K562 (cell line): ENCODE results near the gene ALPP. TPM values are rescaled to one million over a fixed set of nuclear protein-coding genes. Genes with fewer than 3 reads are reported as not detected.
"Not testable (repeated sequence)": the region's sequence is repeated elsewhere in the genome, so short reads cannot be mapped to it uniquely, and the experiment has no call there.

Experiments
- ATAC-seq: fragments of 200-7000 bp; cut with Tn5 transposase; 3 replicates; pipeline ENCODE4 v1.9.1; 2020; ENCODE audit warnings: moderate library complexity
- BruUV-seq: library from RNA; stranded (reverse); fragments of 400-500 nt; replicated peaks from 2 replicates; lab custom pipeline; 2021; lab: Mats Ljungman, UMichigan
- CTCF ChIA-PET: fragments of 300-600 bp; formaldehyde crosslinking; extraction: SDS; loops from one replicate; lab custom pipeline; 2021; ENCODE audit warnings: low intra/inter-chr PET ratio; lab: Yijun Ruan, JAX
- POLR2A ChIA-PET: fragments of 300-600, 350-650 bp; sonication (Branson Sonifier 250); formaldehyde crosslinking; extraction: SDS; loops from one replicate; lab custom pipeline; 2021; ENCODE audit warnings: antibody characterized with exemption, inconsistent platforms; lab: Yijun Ruan, JAX
- DNase-seq, 4 experiments: peaks; one replicate each; pipeline versions ENCODE4 v3.0.0 to v3.0.0-alpha.2; 2011 to 2018; ENCODE audit warnings: low spot score in 3 of 4, mixed read lengths in 3 of 4; ENCODE audit errors: extremely low read depth in 1 of 4
- FAIRE-seq: peaks from 2 replicates; lab custom pipeline; 2011; peaks lifted over from hg19 to GRCh38; lab: Jason Lieb, UNC
- H2AFZ ChIP-seq: 2 replicates; pipeline ENCODE4 v1.6.0; 2011; ENCODE audit warnings: low read depth, low read length, control low read depth, inconsistent platforms
- H3K27ac ChIP-seq: fragments of 200-600 bp; 3 replicates; pipeline ENCODE4 v1.8.0; 2011; ENCODE audit warnings: low read depth, mild to moderate bottlenecking, control low read depth, inconsistent platforms, low read length, moderate library complexity, mixed read lengths; ENCODE audit errors: extremely low read depth
- H3K27me3 ChIP-seq, 2 experiments: fragments of 300-600 bp in 1 of 2; 2 replicates in 1 of 2; 3 replicates in 1 of 2; pipeline versions ENCODE4 v1.6.0 to v1.8.0; 2011; ENCODE audit warnings: inconsistent platforms in 2 of 2, low read length in 2 of 2, mild to moderate bottlenecking in 1 of 2, mixed read lengths in 1 of 2, moderate library complexity in 1 of 2; ENCODE audit not compliant: control insufficient read depth in 2 of 2, insufficient read depth in 2 of 2
- H3K36me3 ChIP-seq: fragments of 300-600 bp; 3 replicates; pipeline ENCODE4 v1.8.0; 2011; ENCODE audit warnings: mild to moderate bottlenecking, low read length, inconsistent platforms; ENCODE audit not compliant: control insufficient read depth, insufficient read depth
- H3K4me1 ChIP-seq, 2 experiments: fragments of 200-600 bp in 1 of 2; replicated peaks in 1 of 2; 2 replicates in 1 of 2; 3 replicates in 1 of 2; pipeline versions ENCODE4 v1.5.1 to v1.8.0; 2011; ENCODE audit warnings: inconsistent platforms in 2 of 2, low read length in 2 of 2, mild to moderate bottlenecking in 1 of 2, mixed read lengths in 1 of 2, moderate library complexity in 1 of 2; ENCODE audit not compliant: control insufficient read depth in 2 of 2, insufficient read depth in 2 of 2
- H3K4me2 ChIP-seq: 2 replicates; pipeline ENCODE4 v1.6.1; 2011; ENCODE audit warnings: low read length, control low read depth, inconsistent platforms, mixed read lengths; ENCODE audit not compliant: insufficient read depth
- H3K4me3 ChIP-seq: fragments of 200-600 bp; sonication (generic), shearing (Covaris generic); 2 replicates; pipeline ENCODE4 v1.5.1; 2016; ENCODE audit warnings: control low read depth, inconsistent platforms
- H3K79me2 ChIP-seq: fragments of 200-600 bp; 3 replicates; pipeline ENCODE4 v1.8.0; 2011; ENCODE audit warnings: low read length, inconsistent platforms; ENCODE audit not compliant: control insufficient read depth, insufficient read depth
- H3K9ac ChIP-seq, 2 experiments: 2 replicates each; pipeline versions ENCODE4 v1.6.0 to v1.6.1; 2011; ENCODE audit warnings: low read depth in 2 of 2, low read length in 2 of 2, control low read depth in 1 of 2, inconsistent platforms in 1 of 2, mild to moderate bottlenecking in 1 of 2, mixed read lengths in 1 of 2; ENCODE audit not compliant: insufficient read depth in 1 of 2
- H3K9me1 ChIP-seq: one replicate; pipeline ENCODE4 v1.6.0; 2011; ENCODE audit warnings: inconsistent platforms, mild to moderate bottlenecking, low read length, moderate library complexity; ENCODE audit not compliant: control insufficient read depth, insufficient read depth
- H3K9me3 ChIP-seq: replicated peaks from 2 replicates; pipeline ENCODE4 v1.5.1; 2011; ENCODE audit warnings: low read depth, low read length, inconsistent platforms; ENCODE audit not compliant: control insufficient read depth, insufficient read depth
- H4K20me1 ChIP-seq: replicated peaks from 2 replicates; pipeline ENCODE4 v1.6.1; 2011; ENCODE audit warnings: low read length, inconsistent platforms, mixed read lengths; ENCODE audit not compliant: control insufficient read depth, insufficient read depth
- CTCF ChIP-seq, 3 experiments: IDR thresholded peaks in 2 of 3; conservative IDR thresholded peaks in 1 of 3; 2 replicates each; pipeline ENCODE4 v1.5.1; 2011 to 2012; ENCODE audit warnings: low read length in 3 of 3, mild to moderate bottlenecking in 3 of 3, control low read depth in 2 of 3, improper control_type of control experiment in 1 of 3, inconsistent platforms in 1 of 3, low read depth in 1 of 3, mixed read lengths in 1 of 3, moderate library complexity in 1 of 3; ENCODE audit not compliant: insufficient read depth in 2 of 3
- WGBS: fragments of 100-300 bp; shearing (Covaris generic); methylation state at CpG from one replicate; pipeline ENCODE4 v1.1.6; 2016; ENCODE audit warnings: low coverage, mixed read lengths; ENCODE audit not compliant: insufficient coverage; ENCODE audit errors: missing lambda C conversion rate; 5-methylcytosine and 5-hydroxymethylcytosine counted together
- in situ Hi-C: fragments of 300-500 bp; cut with MboI; formaldehyde crosslinking; loops from 4 replicates; pipeline ENCODE4 v1.15.0; 2018; ENCODE audit warnings: inconsistent platforms, mixed read lengths
- intact Hi-C: fragments of 100-400 bp; cut with micrococcal nuclease; formaldehyde crosslinking; loops from 2 replicates; pipeline ENCODE4 v1.14.2; 2022
- polyA plus RNA-seq, 8 experiments: library from polyadenylated mRNA; depleted of rRNA in 4 of 8; stranded (reverse) in 5 of 8; unstranded in 3 of 8; fragments of >200 nt; fragmentation: Nextera tagmentation in 2 of 8; fragmentation: Illumina TruSeq in 1 of 8; extraction: Ambion mirVana in 2 of 8; extraction: Trizol in 1 of 8; gene quantifications; 2 replicates each; pipeline versions ENCODE4 v1.2.1 to v1.2.3, GENCODE V29; 2011 to 2014; ENCODE audit warnings: inconsistent platforms in 1 of 8, missing spikeins in 1 of 8
- total RNA-seq, 7 experiments: library from RNA; depleted of rRNA in 6 of 7; stranded (reverse); fragments of >200 nt in 6 of 7; fragmentation: Illumina TruSeq in 2 of 7; extraction: Trizol in 2 of 7; gene quantifications; 2 replicates each; pipeline versions ENCODE4 v1.2.1 to v1.2.3, GENCODE V29; 2011 to 2021; ENCODE audit warnings: low replicate concordance in 1 of 7

ALPP gene
- total and polyA plus RNA-seq, 9 of the 15 experiments (the other 6 are each of a cell fraction or from before 2014, with no cell fraction given): 0.03 TPM; not detected in 8

DNA sequence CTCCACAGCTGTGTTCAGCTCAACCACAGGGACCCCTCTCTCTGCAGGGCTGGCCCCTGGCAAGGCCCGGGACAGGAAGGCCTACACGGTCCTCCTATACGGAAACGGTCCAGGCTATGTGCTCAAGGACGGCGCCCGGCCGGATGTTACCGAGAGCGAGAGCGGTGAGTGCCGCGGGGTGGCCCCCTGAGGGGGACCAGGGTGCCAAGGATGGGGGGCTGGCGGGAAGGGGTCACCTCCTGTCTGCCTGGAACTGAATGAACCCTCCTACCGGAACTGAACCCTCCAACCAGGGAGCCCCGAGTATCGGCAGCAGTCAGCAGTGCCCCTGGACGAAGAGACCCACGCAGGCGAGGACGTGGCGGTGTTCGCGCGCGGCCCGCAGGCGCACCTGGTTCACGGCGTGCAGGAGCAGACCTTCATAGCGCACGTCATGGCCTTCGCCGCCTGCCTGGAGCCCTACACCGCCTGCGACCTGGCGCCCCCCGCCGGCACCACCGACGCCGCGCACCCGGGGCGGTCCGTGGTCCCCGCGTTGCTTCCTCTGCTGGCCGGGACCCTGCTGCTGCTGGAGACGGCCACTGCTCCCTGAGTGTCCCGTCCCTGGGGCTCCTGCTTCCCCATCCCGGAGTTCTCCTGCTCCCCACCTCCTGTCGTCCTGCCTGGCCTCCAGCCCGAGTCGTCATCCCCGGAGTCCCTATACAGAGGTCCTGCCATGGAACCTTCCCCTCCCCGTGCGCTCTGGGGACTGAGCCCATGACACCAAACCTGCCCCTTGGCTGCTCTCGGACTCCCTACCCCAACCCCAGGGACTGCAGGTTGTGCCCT, 2.9 kb downstream of the ALPP start:
- H3K27me3 ChIP-seq: peaks cover 4 to 31% of the 10 kb centered on the region in 2 experiments; a peak in 4 of 5 replicates
- H3K4me2 ChIP-seq, H3K9me1 ChIP-seq, H2AFZ ChIP-seq, intact Hi-C loops, H3K79me2 ChIP-seq, CTCF ChIA-PET, H3K4me3 ChIP-seq, H3K27ac ChIP-seq, DNase-seq, BruUV-seq, H3K36me3 ChIP-seq, H4K20me1 ChIP-seq, FAIRE-seq, H3K9ac ChIP-seq, in situ Hi-C loops, H3K9me3 ChIP-seq: not testable (repeated sequence)
- peak; percentile 89 for ATAC-seq
- POLR2A ChIA-PET: interaction anchor here (0.7 kb wide), 1 partner anchor 378 kb away, joined by 3 read pairs; no protein-coding TSS in a partner anchor
- peaks cover 0 to 12% of the 10 kb centered on the region in 2 experiments; a peak in 1 of 5 replicates for H3K4me1 ChIP-seq
- TF ChIP-seq CTCF (IDR thresholded peaks at IDR 0.05 in 2 of 3, conservative IDR thresholded peaks at IDR 0.05 in 1 of 3; ENCODE audit: insufficient read depth in 2 of 3, low read depth in 1 of 3, low read length in 3 of 3): peak in 2 of 3 experiments; percentile 20 to 35; a peak in 1 of 6 replicates
- WGBS: 6% methylated on average over 16 of the region's 59 CpGs
